Measurements from ENCODE around the gene SLC25A28.
"Not testable (repeated sequence)": the region's sequence is repeated elsewhere in the genome, so short reads cannot be mapped to it uniquely, and the experiment has no call there.

The SLC25A28 gene

DNA sequence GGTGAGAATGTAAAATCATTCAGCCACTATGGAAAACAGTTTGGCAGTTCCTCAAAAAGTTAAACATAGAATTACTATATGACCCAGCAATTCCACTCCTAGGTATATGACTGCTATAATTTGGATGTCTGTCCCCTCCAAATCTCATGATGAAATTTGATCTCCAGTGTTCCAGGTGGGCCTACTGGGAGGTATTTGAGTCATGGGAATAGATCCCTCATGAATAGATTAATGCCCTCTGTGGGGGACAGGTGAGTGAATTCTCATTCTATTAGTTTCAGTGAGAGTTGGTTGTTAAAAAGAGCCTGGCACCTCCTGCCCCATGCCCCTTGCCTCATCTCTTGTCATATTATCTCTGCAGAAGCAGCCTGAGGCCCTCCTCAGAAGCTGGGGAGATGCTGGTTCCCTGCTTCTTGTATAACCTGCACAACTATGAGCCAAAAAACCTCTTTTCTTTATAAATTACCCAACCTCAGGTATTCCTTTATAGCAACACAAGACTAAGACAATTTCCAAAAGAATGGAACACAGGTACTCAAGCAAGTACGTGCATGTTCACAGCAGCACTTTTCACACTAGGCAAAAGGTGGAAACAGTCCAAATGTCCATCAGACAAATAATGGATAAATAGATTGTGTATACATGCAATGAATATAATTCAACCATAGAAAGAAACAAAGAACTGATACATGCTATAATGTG is 8.8 kb upstream of the SLC25A28 start:
- no peak for DNase-seq

DNA sequence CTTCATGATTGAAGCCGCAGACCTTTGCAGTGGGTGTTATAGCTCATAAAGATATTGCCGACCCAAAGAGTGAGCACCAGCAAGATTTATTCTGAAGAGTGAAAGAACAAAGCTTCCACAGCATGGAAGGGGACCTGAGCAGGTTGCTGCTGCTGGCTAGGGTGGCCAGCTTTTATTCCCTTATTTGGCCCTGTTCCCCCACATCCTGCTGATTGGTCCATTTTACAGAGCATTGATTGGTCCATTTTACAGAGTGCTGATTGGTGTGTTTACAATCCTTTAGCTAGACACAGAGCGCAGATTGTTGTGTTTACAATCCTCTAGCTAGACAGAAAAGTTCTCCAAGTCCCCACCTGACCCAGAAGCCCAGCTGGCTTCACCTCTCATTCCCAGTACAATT is 4.9 kb upstream of the SLC25A28 start:
- DNase-seq: not testable (repeated sequence)

DNA sequence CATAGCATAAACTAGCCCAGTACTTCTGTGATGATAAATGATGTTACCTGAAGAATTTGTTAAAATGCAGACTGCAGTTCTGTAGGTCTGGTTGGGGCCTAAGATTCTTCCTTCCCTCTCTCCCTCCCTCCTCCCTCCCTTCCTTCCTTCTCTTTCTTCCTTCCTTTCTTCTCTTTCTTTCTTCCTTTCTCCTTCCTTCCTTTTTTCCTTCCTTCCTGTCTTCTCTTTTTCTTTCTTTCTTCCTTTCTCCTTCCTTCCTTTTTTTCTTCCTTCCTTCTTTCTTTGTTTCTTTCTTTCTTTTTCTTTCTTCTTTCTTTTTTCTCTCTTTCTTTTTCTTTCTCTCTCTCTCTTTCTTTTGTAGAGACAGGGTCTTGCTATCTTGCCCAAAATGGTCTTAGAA is 3.7 kb upstream of the SLC25A28 start:
- no peak for DNase-seq

DNA sequence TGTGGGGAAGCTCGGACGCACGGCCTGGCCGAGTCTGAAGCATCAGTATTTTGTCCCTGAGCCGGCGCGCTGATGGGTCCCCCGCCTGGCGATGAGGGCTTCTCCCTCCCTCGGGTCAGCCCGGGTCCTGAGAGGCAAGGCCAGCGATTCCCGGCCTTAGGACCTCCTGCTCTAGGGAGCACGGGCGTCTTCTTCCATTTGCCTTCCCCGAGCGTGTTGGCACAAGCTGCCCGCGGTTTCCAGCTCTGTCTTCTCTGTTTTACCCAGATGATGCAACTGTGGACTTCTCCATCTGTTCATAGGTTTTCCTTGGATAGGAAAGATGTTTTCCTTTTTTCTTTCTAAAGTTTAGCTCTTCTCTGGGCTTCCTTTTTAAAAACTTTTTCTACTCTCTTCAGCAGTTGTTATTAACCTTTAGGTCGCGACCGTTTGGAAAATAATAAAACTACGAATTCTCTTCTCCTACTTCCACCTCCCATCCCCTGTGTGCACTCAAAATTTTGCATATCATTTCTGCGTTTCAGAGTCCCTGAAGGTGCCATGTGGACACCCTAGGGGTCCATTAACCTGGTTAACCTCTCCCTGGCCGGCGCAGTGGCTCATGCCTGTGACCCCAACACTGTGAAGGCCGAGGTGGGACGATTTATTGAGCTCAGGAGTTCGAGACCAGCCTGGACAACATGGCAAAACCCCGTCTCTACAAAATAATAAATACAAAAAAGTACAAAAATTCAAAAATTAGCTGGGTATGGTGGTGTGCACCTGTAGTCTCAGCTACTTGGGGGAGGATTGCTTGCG is 1.4 kb upstream of the SLC25A28 start:
- no peak for DNase-seq

DNA sequence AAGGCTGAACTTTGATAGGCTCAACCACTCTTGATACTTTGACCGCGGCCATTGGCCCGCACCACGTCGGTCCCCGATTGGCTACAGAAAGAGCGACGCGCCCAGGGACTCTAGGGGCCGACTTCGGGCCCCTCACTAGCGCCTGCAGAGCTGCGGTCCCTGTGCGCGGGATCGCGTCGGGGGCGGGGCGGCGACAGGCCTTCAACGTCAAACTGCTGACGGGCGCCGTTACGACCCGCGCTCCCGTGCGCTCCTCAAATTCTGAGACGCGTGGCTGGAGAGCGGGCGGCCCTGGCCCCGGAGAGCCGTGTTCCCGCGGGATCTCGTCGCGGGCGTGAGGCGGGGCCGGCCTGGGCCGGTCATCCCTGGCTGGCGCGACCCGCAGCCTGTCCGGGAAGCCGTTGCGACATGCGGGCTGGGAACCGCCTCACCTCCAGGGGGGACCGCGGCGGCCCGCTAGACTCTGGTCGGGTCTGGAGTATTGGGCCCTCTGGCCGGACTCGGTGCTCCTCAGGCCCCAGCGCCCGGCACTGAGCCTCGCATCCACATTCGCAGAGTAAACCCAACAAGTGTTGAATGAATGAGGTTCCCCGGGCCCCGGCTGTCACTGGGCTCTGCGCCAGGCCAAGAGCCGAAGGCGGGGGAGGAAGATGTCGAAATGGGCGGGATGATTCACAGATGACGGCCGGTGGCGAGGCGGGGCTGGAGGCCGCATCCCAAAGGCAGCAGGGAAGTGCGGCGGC is 643 bp upstream of the SLC25A28 start:
- DNase-seq: peak; percentile 93

DNA sequence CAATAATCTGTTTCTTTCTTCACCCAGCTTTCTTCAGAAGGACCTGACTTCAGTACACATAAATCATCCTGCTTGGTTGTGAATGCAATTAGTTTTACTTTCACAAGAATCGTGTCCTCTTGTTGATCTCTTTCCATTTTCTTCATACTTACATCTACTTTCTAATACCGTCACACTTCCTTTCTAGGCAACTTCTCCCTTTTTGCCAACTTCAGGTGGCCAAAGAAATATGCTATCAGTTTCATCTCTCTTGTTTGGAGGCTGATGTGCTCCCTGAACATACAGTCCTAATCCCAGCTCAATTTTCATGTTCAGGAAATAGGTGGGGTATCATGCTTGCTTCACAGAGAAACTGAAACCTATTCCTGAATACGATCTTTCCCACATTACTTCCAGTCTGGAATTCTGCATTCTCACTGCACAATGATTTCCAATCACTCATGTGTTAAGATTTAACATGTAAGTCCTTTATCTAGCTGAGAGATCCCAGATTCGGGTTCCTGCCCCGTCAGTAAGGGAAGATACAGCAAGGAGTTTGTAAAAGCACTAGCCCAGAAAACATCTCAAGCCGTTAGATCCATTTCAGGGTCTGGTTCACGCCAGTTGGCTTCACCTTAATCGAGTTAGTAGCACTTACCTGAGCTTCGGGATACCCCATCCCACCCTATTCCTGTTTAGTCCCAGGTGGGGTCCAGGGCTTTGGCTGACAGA is 994 bp downstream of the SLC25A28 start:
- no peak for DNase-seq

DNA sequence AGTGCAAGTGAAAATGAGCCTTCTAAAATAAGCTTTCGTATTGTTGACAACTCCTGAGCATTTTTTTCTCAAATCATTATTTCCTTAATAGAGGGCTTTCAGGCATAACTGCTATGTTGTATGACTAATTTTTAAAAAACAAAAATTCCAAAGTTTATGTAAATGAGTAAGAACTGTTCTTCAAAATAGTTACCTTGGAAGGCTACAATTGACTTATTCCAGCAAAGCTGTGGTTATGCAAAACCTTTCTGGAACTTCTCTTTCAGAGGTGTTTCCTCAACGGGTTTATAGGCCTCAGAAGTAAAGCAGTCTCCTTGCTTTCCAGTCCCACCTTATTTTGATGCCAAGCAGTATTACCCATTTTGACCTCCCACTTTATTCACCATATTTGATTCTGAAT is 2.5 kb downstream of the SLC25A28 start:
- no peak for DNase-seq

DNA sequence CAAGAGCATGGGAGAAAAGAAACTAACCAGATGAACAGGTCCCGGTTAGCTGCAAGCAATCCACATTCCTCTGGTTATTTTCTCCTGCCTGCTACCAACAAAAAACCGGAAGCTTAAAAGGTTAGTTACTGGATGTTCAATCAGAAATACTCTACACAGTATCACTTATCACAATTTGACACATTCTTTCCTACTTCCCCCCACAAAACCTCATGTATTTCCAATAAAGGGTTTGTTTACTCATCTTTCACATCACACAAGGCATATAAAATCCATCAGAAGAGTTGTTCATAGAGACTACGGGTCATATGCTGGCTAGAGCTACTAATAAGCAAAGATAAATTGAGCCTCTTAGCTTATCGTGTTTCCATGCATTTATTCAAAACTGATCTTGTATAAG is 4.8 kb downstream of the SLC25A28 start:
- DNase-seq: no peak

DNA sequence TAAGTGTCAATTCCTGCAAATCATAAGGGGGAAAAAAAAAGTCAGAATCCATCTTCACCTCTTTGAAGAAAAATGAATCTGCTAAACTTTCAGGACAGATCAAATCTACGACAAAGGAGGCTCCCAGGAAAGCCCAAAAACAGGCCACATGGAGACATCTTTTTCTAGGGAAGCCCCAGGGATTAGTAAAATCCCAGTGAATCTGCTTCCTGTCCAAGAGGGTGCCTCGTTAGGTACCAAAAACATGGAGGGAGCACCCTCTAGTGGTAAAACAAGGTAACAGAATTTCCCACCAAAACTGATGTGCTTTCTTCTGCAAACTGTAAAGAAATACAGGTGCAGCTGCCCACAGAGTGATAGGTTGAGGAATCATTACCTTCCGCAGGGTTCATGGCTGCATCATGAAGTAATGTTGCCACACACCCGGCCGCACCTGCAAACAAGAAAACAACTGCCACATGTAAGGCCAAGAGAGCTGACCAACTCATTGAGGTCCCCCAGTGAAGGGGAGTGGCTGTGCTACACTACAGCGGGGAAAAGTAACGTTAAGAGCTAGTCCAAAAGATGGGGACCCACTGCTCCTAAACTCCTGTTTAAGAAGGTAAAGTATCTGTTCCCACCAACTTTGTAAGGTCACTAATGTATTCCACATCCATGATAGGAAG is 7.9 kb downstream of the SLC25A28 start:
- DNase-seq: no peak

DNA sequence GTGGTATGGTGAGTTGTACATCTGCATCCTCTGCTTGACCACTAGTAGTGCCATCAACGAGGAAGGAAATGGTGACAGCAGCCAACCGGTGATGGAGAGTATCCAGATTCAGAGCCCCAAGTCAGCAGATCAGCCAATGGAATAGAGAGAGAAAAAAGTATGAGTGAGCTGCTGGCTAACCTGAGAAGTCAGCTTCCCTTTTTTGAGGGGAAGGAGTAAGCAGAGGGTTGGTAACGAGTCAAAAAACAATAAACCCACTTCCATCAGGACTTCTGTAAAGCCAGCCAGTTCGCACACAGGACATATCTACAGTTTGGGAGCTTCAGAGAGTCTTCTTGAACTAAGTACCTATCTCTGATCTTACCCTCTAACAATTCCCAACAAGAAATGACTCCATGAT is 8.9 kb downstream of the SLC25A28 start:
- DNase-seq: no peak

DNA sequence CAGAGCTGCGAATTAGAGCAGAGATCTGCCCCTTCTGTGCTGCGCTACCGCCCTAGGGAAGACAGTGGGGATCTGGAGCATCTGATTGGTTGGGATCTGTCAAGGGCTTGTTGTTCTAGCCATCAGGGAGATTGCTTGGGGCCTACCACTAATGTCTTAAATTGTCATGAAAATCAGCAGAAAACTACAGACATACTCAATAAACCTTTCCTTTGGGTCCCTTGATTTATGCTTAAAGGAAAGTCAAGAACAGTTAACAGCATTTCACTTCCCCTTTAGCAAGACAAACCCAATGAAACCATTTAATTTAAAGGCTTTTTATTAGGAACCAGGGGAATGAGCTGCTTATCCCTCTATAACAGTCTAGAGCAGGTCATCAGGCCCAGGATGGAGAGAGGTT is 10.0 kb downstream of the SLC25A28 start:
- no peak for DNase-seq

DNA sequence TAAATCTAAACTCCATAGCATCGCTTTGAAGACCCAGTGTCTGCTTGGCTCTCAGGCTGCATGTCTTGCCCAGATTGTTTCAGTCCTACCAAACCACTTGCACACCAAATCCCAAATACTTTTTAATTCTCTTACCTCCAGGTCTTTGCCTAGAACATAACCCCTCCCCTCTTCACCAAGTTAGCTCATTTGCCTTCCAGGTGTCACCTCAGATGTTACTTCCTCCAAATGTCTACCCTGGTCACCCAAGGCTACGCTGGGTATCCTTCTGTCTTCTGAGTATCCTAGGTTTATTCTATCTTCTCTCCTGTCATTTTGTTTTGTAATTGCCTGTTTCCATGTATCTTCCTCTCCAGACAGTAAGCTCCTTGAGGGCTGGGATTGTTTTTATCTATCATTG is 11.1 kb downstream of the SLC25A28 start:
- DNase-seq: no peak

DNA sequence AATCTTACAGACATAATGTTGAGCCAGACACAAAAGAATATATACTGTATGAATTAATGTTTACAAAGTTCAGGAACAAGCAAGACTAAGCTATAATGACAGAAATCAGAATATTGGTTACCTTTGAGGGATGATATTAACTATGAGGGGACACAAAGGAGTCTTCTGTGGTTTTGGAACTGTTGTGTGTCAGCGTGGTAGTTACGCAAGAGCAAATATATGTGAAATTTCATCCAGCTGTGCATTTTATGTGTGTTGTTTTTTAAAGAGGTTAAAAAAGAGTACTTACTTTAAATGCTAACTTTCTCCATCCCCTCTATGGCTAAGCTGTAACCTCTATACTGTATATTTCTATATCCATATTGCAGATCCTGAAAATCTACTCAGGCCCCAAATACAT is 14.9 kb downstream of the SLC25A28 start:
- no peak for DNase-seq

DNA sequence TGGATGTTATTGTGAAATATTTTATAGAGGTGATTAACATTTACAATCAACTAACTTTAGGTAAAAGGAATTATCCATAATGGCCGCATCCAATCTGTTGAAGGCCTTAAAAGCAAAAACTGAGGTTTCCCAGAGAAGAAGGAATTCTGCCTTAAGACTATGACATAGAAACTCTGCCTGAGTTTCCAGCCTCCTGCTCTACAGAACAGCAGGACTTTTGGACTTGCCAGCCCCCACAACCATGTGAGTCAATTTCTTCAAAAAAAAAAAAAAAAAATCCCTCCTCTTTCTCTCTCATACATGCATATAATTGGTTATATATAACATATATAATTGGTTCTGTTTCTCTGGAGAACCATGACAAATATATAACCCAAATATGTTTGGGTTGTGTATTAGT is 15.4 kb downstream of the SLC25A28 start:
- DNase-seq: no peak

DNA sequence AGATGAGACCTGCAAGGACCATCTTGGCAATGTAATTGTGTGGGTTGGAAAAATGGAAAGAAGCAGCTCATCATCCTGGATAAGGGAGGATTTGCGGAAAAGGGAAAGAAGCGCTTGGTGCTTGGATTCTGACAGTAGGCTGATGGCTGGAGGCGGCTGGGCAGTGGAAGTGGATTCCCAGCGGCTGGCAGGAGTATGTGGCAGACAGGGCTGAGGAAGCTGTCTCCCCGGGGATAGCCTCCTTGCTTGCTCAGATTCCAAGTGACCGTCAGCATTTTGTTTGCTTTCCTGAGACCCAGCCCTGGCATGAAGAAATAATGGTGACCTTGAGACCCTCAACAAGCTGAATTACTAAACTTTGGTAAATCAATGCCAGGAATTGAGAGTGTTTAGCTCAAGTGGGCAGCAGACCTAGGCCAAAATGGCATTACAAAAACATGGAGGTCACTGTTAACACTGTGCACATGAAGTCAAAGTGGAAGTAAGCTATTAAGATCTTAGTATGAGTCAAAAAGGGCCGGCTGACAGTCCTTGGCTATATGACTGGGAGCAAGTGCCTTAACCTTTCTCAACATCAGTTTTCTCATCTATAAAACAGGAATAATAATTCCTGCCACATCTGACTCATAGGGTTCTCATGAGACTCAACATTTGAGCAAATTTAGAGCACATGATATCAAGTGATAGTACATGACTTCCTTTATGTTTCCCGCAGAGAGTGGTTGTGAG is 21.3 kb downstream of the SLC25A28 start:
- no peak for DNase-seq

DNA sequence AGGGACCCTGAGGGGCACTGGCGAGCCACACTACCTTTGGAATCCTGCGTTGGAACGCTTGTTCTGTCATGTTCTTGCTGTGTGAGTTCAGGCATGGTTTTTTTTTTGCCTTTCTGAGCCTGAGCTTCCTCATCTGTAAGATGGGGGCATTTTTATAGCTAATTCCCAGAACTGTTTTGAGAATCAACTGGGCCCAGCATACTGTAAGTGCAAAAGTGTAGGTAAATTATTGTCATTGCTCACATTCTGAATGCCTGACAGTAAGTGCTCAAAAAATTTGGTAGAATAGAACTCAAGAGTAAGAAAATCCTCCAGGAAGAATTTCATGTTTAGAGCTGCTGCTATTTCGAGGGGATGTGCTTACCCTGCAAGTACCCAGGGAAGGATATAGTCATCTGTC is 22.2 kb downstream of the SLC25A28 start:
- DNase-seq: no peak

DNA sequence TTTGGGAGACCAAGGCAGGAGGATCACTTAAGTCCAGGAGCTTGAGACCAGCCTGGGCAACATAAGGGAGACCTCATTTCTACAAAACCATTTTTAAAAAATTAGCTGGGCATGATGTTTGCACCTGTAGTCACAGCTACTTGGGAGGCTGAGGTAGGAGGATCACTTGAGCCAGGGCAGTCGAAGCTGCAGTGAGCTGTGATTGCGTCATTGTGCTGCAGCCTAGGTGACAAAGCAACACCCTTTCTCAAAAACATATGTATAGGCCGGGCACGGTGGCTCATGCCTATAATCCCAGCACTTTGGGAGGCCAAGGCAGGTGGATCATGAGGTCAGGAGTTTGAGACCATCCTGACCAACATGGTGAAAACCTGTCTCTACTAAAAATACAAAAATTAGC is 23.5 kb downstream of the SLC25A28 start:
- not testable (repeated sequence) for DNase-seq

DNA sequence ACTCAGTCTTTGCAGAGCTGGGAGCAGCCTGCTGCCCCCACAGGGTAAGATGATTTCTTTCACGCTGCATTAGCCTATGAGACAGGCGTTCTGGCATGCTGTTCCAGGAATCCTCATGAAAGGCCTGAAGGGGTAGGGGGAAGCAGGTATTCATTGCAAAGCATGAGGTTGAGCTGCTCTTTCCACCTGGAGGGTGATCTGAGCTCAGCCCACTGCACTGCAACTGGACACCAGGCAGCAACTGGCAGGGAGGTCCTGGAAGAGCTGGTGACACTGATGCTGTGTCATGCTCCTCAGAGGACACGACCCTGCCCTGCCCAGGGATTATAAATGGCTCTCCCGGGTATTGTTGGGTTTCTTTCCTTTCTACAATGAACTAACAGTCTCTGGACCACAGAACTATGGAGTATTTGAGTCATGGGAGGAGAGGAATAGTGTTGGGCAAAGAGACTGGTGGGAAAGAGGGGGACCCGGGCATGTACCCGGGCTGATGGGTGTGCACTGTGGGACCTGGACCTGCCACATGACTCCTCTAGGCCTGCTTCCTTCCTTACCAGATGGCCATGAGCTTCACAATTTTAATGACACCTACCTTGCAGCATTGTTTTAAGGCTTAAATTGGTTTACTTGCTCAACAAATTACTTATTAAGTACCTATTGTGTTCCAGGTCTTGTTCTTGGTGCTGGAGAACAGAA is 24.3 kb downstream of the SLC25A28 start:
- DNase-seq: no peak

DNA sequence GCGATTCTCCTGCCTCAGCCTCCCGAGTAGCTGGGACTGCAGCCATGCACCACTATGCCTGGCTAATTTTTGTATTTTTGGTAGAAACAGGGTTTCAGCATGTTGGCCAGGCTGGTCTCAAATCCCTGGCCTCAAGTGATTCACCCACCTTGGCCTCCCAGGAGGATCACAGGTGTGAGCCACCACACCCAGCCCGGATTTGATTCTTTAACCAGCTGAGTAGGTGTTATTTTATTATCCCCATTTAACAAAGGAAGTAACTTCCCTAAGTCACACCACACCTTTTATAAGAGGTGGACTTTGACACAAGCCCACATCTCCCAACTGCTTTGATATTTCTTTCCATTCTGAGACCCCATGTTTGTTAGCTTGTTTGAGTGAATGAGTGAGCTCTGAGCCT is 25.0 kb downstream of the SLC25A28 start:
- DNase-seq: no peak

DNA sequence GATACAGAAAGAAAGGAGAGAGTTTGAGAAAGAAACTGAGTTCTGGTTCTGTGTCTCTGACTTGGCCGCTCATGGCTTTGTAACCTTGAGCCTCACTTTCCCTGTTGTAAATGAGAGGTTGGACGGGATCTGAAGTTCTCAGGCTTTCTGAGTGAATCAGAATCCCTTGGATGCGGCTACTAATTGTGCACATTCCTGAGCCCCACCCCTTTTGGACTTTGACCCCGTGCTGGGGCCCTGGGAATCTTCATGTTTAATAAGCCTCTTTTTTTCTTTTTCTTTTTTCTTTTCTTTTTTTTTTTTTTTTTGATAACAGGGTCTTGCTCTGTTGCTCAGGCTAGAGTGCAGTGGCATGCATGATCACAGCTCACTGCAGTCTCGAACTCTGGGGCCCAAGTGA is 26.9 kb downstream of the SLC25A28 start:
- DNase-seq: no peak

DNA sequence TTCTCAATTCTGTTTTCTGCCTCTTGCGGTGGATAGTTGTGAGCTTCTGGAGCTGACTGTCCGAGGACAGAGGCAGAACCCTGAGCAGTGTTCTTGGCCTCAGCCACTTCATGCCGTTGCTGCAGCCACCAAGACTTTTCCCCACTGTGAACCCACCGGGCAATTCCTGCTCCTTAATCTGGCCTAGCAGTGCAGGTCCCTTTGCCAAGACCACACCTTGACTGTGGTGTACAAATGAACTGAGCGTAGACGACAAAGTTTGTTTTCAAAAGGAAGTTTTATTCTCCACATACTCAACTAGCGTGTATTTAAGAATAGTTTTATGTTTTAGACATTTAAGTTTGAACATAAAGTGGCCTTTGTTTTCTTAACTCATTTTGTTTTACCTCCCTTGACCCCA is 29.4 kb downstream of the SLC25A28 start:
- no peak for DNase-seq

Measured in activated CD4-positive, alpha-beta T cell treated with anti-CD3 and anti-CD28 coated beads for 48 hours (primary cell).